ENCODE measurements around the gene VASN.

- TF ChIP-seq POLR2A (IDR thresholded peaks at IDR 0.05) (no peak), CTCF (IDR thresholded peaks at IDR 0.05) (no peak)
These were observed 11.1 kb upstream of the VASN start for GRCh38 chr16:4360538-4361021.
